Endothelial cell of umbilical vein (primary cell): ENCODE data around the gene LPP. TPM values are rescaled to one million over a fixed set of nuclear protein-coding genes. Genes with fewer than 3 reads are reported as not detected.

ENCODE experiments used
- BruUV-seq: library from RNA; stranded (reverse); fragments of 400-500 nt; replicated peaks from 2 replicates; lab custom pipeline; 2021; lab: Mats Ljungman, UMichigan
- CTCF ChIA-PET: fragments of 300-600, 350-600 bp; sonication (Branson Sonifier 250); formaldehyde crosslinking; loops from one replicate; lab custom pipeline; 2021; ENCODE audit warnings: antibody characterized with exemption, inconsistent platforms; lab: Charles Lee
- POLR2A ChIA-PET: fragments of 300-600, 350-600 bp; sonication (Branson Sonifier 250); formaldehyde crosslinking; loops from one replicate; lab custom pipeline; 2021; ENCODE audit warnings: antibody characterized with exemption, inconsistent platforms; lab: Charles Lee
- DNase-seq: peaks from one replicate; pipeline ENCODE4 v3.0.0-alpha.2; 2011; ENCODE audit warnings: low read depth, low spot score
- FAIRE-seq: peaks from 2 replicates; lab custom pipeline; 2011; peaks lifted over from hg19 to GRCh38; lab: Jason Lieb, UNC
- H2AFZ ChIP-seq: 2 replicates; pipeline ENCODE4 v1.6.0; 2012; ENCODE audit warnings: low read depth, low read length, control low read depth, inconsistent platforms
- H3K27ac ChIP-seq: 2 replicates; pipeline ENCODE4 v1.5.1; 2011; ENCODE audit warnings: low read depth, mild to moderate bottlenecking, control low read depth, low read length, moderate library complexity; ENCODE audit not compliant: insufficient read depth
- H3K27me3 ChIP-seq, 2 experiments: 2 replicates each; pipeline versions ENCODE4 v1.6.0 to v1.6.1; 2011; ENCODE audit warnings: low read length in 2 of 2, mixed read lengths in 1 of 2; ENCODE audit not compliant: control insufficient read depth in 2 of 2, insufficient read depth in 2 of 2
- H3K36me3 ChIP-seq, 2 experiments: 2 replicates in 1 of 2; 3 replicates in 1 of 2; pipeline ENCODE4 v1.5.1; 2011; ENCODE audit warnings: low read length in 2 of 2, mild to moderate bottlenecking in 1 of 2, moderate library complexity in 1 of 2; ENCODE audit not compliant: control insufficient read depth in 2 of 2, insufficient read depth in 2 of 2; ENCODE audit errors: extremely low read depth in 1 of 2
- H3K4me1 ChIP-seq: 3 replicates; pipeline ENCODE4 v1.5.1; 2011; ENCODE audit warnings: mild to moderate bottlenecking, low read length; ENCODE audit not compliant: control insufficient read depth, insufficient read depth; ENCODE audit errors: extremely low read depth
- H3K4me2 ChIP-seq: 2 replicates; pipeline ENCODE4 v1.6.1; 2011; ENCODE audit warnings: low read length, control low read depth, mixed read lengths; ENCODE audit not compliant: insufficient read depth
- H3K4me3 ChIP-seq, 3 experiments: fragments of 200-600 bp in 1 of 3; sonication (generic), shearing (Covaris generic) in 1 of 3; replicated peaks in 1 of 3; 2 replicates each; pipeline ENCODE4 v1.5.1; 2011 to 2016; ENCODE audit warnings: control low read depth in 3 of 3, low read length in 3 of 3, mild to moderate bottlenecking in 2 of 3, inconsistent platforms in 1 of 3, low read depth in 1 of 3, moderate library complexity in 1 of 3; ENCODE audit not compliant: insufficient read depth in 1 of 3
- H3K79me2 ChIP-seq: 2 replicates; pipeline ENCODE4 v1.6.0; 2012; ENCODE audit warnings: low read length, inconsistent platforms; ENCODE audit not compliant: control insufficient read depth, insufficient read depth
- H3K9ac ChIP-seq: replicated peaks from 2 replicates; pipeline ENCODE3; 2011; ENCODE audit warnings: low read length, control low read depth; ENCODE audit not compliant: insufficient read depth; ENCODE audit errors: extremely low read depth
- H3K9me1 ChIP-seq: replicated peaks from 3 replicates; pipeline ENCODE4 v1.6.0; 2011; ENCODE audit warnings: mild to moderate bottlenecking, low read length; ENCODE audit not compliant: control insufficient read depth, insufficient read depth; ENCODE audit errors: extremely low read depth
- H3K9me3 ChIP-seq: replicated peaks from 2 replicates; pipeline ENCODE4 v1.5.1; 2012; ENCODE audit warnings: low read length, inconsistent platforms; ENCODE audit not compliant: control insufficient read depth, insufficient read depth
- H4K20me1 ChIP-seq: replicated peaks from 2 replicates; pipeline ENCODE3; 2011; ENCODE audit warnings: mild to moderate bottlenecking, low read length; ENCODE audit not compliant: control insufficient read depth, insufficient read depth; ENCODE audit errors: extremely low read depth
- FOS ChIP-seq: IDR thresholded peaks from 2 replicates; pipeline ENCODE4 v1.6.1; 2011; ENCODE audit warnings: mild to moderate bottlenecking, low read length, moderate library complexity, borderline replicate concordance; ENCODE audit not compliant: insufficient read depth
- GATA2 ChIP-seq: IDR thresholded peaks from 2 replicates; pipeline ENCODE4 v1.7.0; 2011; ENCODE audit warnings: low read depth, mild to moderate bottlenecking, moderate library complexity, mixed read lengths, low read length; ENCODE audit not compliant: insufficient read length, insufficient read depth
- JUN ChIP-seq: IDR thresholded peaks from 2 replicates; pipeline ENCODE4 v1.6.1; 2011; ENCODE audit warnings: borderline replicate concordance, low read depth; ENCODE audit not compliant: insufficient read length, insufficient read depth
- MYC ChIP-seq: IDR thresholded peaks from one replicate; pipeline ENCODE4 v1.6.1; 2011; ENCODE audit warnings: mild to moderate bottlenecking, low read depth, low read length
- POLR2A ChIP-seq: IDR thresholded peaks from 2 replicates; pipeline ENCODE4 v1.6.1; 2012; ENCODE audit warnings: low read depth, mild to moderate bottlenecking, control low read depth, low read length
- dilution Hi-C: fragments of 300-500 bp; cut with MboI; formaldehyde crosslinking; loops from one replicate; pipeline ENCODE4 v1.15.0; 2019; ENCODE audit warnings: low sequenced_read_pairs; ENCODE audit not compliant: extremely low pct_ligation_motif_present
- intact Hi-C: fragments of 100-400 bp; cut with micrococcal nuclease; formaldehyde crosslinking; loops from one replicate; pipeline ENCODE4 v1.10.0; 2022
- polyA plus RNA-seq, 4 experiments: library from polyadenylated mRNA; depleted of rRNA in 3 of 4; stranded (reverse) in 3 of 4; unstranded in 1 of 4; fragments of >200 nt; gene quantifications; 2 replicates each; pipeline versions ENCODE4 v1.2.1 to v1.2.3, GENCODE V29; 2011 to 2012; ENCODE audit warnings: missing spikeins in 1 of 4
- total RNA-seq: library from RNA; stranded (reverse); gene quantifications from 2 replicates; pipeline ENCODE4 v1.2.3, GENCODE V29; 2021
- TF ChIP-seq, protein P1 (sequence below), 2 donors: IDR thresholded peaks; 1 replicate in 1 of 2; 2 replicates in 1 of 2; pipeline ENCODE4 v1.5.1; 2011; ENCODE audit warnings: low read length in 2 of 2, mild to moderate bottlenecking in 2 of 2, moderate library complexity in 2 of 2, control low read depth in 1 of 2, inconsistent platforms in 1 of 2, low read depth in 1 of 2; ENCODE audit not compliant: insufficient read depth in 1 of 2; ENCODE audit errors: extremely low read depth in 1 of 2

The LPP gene
- total and polyA plus RNA-seq, 2 donors (not counting 3 experiments of a cell fraction or from before 2014, with no cell fraction given), result 16.9 to 153 TPM

DNA sequence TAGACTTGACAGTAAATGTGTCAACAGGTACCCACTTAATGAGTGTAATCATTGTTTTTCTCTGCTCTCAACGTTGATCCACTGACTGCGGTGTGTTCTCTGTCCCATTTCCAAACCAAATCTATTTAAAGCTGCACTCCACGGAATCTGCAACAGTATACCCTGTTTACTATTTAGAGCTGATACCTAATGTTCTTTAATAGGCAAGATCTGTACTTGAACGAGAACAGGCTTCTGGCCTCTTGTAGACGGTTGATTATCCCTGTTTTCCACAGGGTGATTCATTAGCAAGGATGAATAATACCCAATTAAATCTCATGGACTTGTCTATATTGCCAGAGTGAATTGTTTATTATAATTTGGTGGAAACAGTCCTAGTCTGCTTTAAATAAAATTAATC is 189.9 kb downstream of the LPP start:
- Histone ChIP-seq H3K9me1 (no peaks in the 10 kb centered on the region), H3K9me3 (no peaks in the 10 kb centered on the region), H3K27ac (no peak overlapping the region), H3K4me3 (no peak overlapping the region), H3K79me2 (peaks cover 3% of the 10 kb centered on the region), H3K9ac (no peak overlapping the region), H3K36me3 (no peaks in the 10 kb centered on the region), H3K4me1 (peaks cover 24% of the 10 kb centered on the region), H3K4me2 (no peak overlapping the region), H3K27me3 (no peaks in the 10 kb centered on the region), H4K20me1 (no peaks in the 10 kb centered on the region), H2AFZ (no peak overlapping the region)
- DNase-seq, result no peak
- CTCF ChIA-PET, result no interaction called here
- intact Hi-C loops, result loop anchor here (2.0 kb wide), 1 partner anchor 605 kb away; no protein-coding TSS in a partner anchor
- dilution Hi-C loops, result no loop called here
- POLR2A ChIA-PET, result no interaction called here
- TF ChIP-seq MYC (no peak), POLR2A (no peak), FOS (no peak), JUN (no peak)
- FAIRE-seq, result no peak
- no TSS peak for BruUV-seq

DNA sequence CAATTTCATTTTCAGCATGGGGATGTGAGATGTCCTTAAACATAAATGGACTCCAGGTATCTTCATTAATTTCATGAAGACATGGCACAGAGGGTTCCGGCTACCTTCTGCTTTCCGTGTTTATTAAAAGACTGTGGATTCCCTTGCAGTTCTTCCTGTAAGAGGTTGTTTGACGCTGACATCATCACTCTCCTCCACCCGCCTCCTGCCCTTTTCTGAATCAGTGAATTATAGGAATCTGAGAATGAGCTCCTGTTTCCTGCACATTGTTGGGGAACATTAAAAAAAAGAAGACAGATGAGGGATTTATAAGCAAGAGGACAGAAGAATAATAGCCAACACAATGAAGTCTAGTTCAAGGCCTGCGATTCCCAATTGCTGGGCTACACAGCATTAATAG is 191.3 kb downstream of the LPP start:
- TF ChIP-seq GATA2 (no peak), MYC (no peak), JUN (peak; percentile 64), FOS (peak; percentile 47)
- TF ChIP-seq, protein P1, sequence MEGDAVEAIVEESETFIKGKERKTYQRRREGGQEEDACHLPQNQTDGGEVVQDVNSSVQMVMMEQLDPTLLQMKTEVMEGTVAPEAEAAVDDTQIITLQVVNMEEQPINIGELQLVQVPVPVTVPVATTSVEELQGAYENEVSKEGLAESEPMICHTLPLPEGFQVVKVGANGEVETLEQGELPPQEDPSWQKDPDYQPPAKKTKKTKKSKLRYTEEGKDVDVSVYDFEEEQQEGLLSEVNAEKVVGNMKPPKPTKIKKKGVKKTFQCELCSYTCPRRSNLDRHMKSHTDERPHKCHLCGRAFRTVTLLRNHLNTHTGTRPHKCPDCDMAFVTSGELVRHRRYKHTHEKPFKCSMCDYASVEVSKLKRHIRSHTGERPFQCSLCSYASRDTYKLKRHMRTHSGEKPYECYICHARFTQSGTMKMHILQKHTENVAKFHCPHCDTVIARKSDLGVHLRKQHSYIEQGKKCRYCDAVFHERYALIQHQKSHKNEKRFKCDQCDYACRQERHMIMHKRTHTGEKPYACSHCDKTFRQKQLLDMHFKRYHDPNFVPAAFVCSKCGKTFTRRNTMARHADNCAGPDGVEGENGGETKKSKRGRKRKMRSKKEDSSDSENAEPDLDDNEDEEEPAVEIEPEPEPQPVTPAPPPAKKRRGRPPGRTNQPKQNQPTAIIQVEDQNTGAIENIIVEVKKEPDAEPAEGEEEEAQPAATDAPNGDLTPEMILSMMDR (IDR thresholded peaks at IDR 0.05; ENCODE audit: extremely low read depth in 1 of 2, insufficient read depth in 1 of 2, low read depth in 1 of 2, low read length in 2 of 2), result no peak
- no peaks in the 10 kb centered on the region for H3K27me3 ChIP-seq
- FAIRE-seq (peak; percentile 84), DNase-seq (peak; percentile 95)
- H3K79me2 ChIP-seq, result no peaks in the 10 kb centered on the region
- peaks cover 28% of the 10 kb centered on the region for H3K4me1 ChIP-seq
- H3K9me1 ChIP-seq, result no peaks in the 10 kb centered on the region
- no peaks in the 10 kb centered on the region for H3K9me3 ChIP-seq
- H3K4me2 ChIP-seq, result peak overlapping the region; percentile 73
- H2AFZ ChIP-seq, result peak overlapping the region; percentile 1
- no peak overlapping the region for H3K4me3 ChIP-seq
- H3K36me3 ChIP-seq, result no peaks in the 10 kb centered on the region
- dilution Hi-C loops, result no loop called here
- no TSS peak for BruUV-seq
- peak overlapping the region; percentile 77 for H3K27ac ChIP-seq
- intact Hi-C loops, result loop anchor here (1.0 to 5.0 kb wide), 6 partner anchors 17 to 604 kb away; no protein-coding TSS in a partner anchor
- CTCF ChIA-PET, result interaction anchor here (0.5 to 2.1 kb wide), 12 partner anchors 9 to 610 kb away, joined by 3 to 7 read pairs (median 3); no protein-coding TSS in a partner anchor
- POLR2A ChIA-PET, result interaction anchor here (0.7 to 1.2 kb wide), 3 partner anchors 51 to 600 kb away, joined by 3 to 4 read pairs (median 3); partner anchors contain the start of gene BCL6
- H3K9ac ChIP-seq, result peak overlapping the region; percentile 51
- no peaks in the 10 kb centered on the region for H4K20me1 ChIP-seq
